ENCODE measurements around the gene OPCML. TPM values are rescaled to one million over a fixed set of nuclear protein-coding genes. Genes with fewer than 3 reads are reported as not detected.

OPCML gene
- total RNA-seq, 2 donors from 2014 or later, result not detected

GRCh38 chr11:132824642-132825041 lies 707.7 kb downstream of the OPCML start:
- no peak for DNase-seq (ENCODE audit: low spot score)
- Histone ChIP-seq H3K4me3 (no peak overlapping the region), H3K9me3 (no peaks in the 10 kb centered on the region), H3K27ac (no peak overlapping the region), H3K4me1 (ENCODE audit: control insufficient read depth in 1 of 2, low read depth in 2 of 2) (no peaks in the 10 kb centered on the region), H3K27me3 (replicated peaks; ENCODE audit: insufficient read depth) (no peaks in the 10 kb centered on the region), H3K36me3 (no peaks in the 10 kb centered on the region)
- ATAC-seq (ENCODE audit: insufficient number of reproducible peaks, low FRiP score, low read depth), result no peak
- TF ChIP-seq, protein P1, sequence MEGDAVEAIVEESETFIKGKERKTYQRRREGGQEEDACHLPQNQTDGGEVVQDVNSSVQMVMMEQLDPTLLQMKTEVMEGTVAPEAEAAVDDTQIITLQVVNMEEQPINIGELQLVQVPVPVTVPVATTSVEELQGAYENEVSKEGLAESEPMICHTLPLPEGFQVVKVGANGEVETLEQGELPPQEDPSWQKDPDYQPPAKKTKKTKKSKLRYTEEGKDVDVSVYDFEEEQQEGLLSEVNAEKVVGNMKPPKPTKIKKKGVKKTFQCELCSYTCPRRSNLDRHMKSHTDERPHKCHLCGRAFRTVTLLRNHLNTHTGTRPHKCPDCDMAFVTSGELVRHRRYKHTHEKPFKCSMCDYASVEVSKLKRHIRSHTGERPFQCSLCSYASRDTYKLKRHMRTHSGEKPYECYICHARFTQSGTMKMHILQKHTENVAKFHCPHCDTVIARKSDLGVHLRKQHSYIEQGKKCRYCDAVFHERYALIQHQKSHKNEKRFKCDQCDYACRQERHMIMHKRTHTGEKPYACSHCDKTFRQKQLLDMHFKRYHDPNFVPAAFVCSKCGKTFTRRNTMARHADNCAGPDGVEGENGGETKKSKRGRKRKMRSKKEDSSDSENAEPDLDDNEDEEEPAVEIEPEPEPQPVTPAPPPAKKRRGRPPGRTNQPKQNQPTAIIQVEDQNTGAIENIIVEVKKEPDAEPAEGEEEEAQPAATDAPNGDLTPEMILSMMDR (IDR thresholded peaks at IDR 0.05), result no peak

GRCh38 chr11:132822276-132822675 lies 710.0 kb downstream of the OPCML start:
- Histone ChIP-seq H3K4me1 (ENCODE audit: control insufficient read depth in 1 of 2, low read depth in 2 of 2) (no peaks in the 10 kb centered on the region), H3K4me3 (no peak overlapping the region), H3K27ac (no peak overlapping the region), H3K36me3 (no peaks in the 10 kb centered on the region), H3K27me3 (replicated peaks; ENCODE audit: insufficient read depth) (no peaks in the 10 kb centered on the region), H3K9me3 (no peaks in the 10 kb centered on the region)
- DNase-seq (ENCODE audit: low spot score) (no peak), ATAC-seq (ENCODE audit: insufficient number of reproducible peaks, low FRiP score, low read depth) (no peak)
- TF ChIP-seq, protein P1 (IDR thresholded peaks at IDR 0.05), result no peak

GRCh38 chr11:132821499-132821898 lies 710.8 kb downstream of the OPCML start:
- Histone ChIP-seq H3K4me3 (no peak overlapping the region), H3K27ac (no peak overlapping the region), H3K9me3 (no peaks in the 10 kb centered on the region), H3K36me3 (no peaks in the 10 kb centered on the region), H3K4me1 (ENCODE audit: control insufficient read depth in 1 of 2, low read depth in 2 of 2) (no peaks in the 10 kb centered on the region), H3K27me3 (replicated peaks; ENCODE audit: insufficient read depth) (no peaks in the 10 kb centered on the region)
- TF ChIP-seq, protein P1 (IDR thresholded peaks at IDR 0.05), result no peak
- ATAC-seq (ENCODE audit: insufficient number of reproducible peaks, low FRiP score, low read depth) (no peak), DNase-seq (ENCODE audit: low spot score) (no peak)

DNA sequence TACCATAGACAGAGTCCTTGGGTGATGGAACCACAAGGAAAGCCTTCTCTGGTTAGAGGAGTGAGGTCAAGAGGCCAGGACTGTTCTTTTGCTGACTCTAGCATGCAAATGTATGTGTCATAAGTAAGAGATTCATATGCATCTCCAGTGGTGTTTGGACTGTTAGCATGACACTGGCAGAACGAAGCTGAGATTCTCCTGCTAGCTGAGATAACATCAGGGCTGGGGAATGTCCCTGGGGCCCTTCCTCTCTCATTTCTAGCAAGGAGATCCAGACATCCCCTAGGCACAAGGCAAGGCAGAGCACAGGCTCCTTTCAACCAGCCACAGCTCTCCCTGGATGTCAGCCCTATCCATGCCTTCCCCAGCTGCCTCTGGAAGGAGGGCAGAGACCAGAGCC lies 711.3 kb downstream of the OPCML start:
- ATAC-seq (ENCODE audit: insufficient number of reproducible peaks, low FRiP score, low read depth) (no peak), DNase-seq (ENCODE audit: low spot score) (no peak)
- Histone ChIP-seq H3K27me3 (replicated peaks; ENCODE audit: insufficient read depth) (no peaks in the 10 kb centered on the region), H3K36me3 (no peaks in the 10 kb centered on the region), H3K9me3 (no peaks in the 10 kb centered on the region), H3K4me3 (no peak overlapping the region), H3K27ac (no peak overlapping the region), H3K4me1 (ENCODE audit: control insufficient read depth in 1 of 2, low read depth in 2 of 2) (no peaks in the 10 kb centered on the region)
- TF ChIP-seq, protein P1 (IDR thresholded peaks at IDR 0.05), result no peak

GRCh38 chr11:132818951-132819350 lies 713.4 kb downstream of the OPCML start:
- H3K4me3 ChIP-seq, result no peak overlapping the region
- no peaks in the 10 kb centered on the region for H3K9me3 ChIP-seq
- ATAC-seq (ENCODE audit: insufficient number of reproducible peaks, low FRiP score, low read depth) (no peak), DNase-seq (ENCODE audit: low spot score) (no peak)
- no peaks in the 10 kb centered on the region for H3K27me3 ChIP-seq (replicated peaks; ENCODE audit: insufficient read depth)
- TF ChIP-seq, protein P1 (IDR thresholded peaks at IDR 0.05), result no peak
- no peaks in the 10 kb centered on the region for H3K4me1 ChIP-seq (ENCODE audit: control insufficient read depth in 1 of 2, low read depth in 2 of 2)
- no peaks in the 10 kb centered on the region for H3K36me3 ChIP-seq
- H3K27ac ChIP-seq, result no peak overlapping the region

Measured in thoracic aorta (tissue), 2 donors.